Measurements from ENCODE around the gene RHBDD1.

RHBDD1 gene

DNA sequence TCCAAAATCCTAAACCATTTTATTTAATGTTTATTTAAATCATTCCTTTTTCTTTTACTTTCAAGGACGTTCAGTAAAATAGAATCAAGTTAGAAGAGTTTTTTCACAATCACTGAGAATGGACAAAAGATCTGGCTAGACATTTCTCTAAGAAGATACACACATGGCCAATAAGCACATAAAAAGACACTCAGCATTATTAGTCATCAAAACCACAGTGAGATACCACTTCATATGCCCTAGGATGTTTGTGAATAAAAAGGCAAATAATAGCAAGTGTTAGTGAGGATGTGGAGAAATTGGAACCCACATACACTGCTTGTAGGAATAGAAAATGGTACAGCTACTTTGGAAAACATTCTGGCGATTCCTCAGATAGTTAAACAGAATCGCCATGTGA, 76.1 kb downstream of the RHBDD1 start:
- no peak for FAIRE-seq
- no peak for DNase-seq (ENCODE audit: insufficient read length, low spot score)
- TF ChIP-seq, protein P1, sequence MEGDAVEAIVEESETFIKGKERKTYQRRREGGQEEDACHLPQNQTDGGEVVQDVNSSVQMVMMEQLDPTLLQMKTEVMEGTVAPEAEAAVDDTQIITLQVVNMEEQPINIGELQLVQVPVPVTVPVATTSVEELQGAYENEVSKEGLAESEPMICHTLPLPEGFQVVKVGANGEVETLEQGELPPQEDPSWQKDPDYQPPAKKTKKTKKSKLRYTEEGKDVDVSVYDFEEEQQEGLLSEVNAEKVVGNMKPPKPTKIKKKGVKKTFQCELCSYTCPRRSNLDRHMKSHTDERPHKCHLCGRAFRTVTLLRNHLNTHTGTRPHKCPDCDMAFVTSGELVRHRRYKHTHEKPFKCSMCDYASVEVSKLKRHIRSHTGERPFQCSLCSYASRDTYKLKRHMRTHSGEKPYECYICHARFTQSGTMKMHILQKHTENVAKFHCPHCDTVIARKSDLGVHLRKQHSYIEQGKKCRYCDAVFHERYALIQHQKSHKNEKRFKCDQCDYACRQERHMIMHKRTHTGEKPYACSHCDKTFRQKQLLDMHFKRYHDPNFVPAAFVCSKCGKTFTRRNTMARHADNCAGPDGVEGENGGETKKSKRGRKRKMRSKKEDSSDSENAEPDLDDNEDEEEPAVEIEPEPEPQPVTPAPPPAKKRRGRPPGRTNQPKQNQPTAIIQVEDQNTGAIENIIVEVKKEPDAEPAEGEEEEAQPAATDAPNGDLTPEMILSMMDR (IDR thresholded peaks at IDR 0.05; ENCODE audit: insufficient read depth, missing control alignments): no peak

DNA sequence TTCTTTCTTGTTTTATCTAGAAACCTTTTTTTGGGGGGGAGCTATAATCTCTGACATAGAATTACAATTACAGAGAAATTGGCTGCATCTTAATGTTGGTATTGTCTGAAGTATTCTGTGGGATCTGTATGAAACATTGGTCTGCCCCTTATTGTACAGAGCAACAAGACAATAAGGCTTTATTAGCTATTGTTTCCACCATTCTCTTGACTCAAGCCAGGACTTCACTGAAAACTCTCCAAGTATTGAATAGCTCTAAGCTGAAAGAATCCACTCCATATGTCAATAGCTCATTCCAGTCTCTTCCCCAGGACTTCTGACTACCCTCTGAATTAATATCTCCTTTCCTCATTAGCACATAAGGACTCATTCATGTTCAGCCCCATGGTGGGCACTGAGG, 77.8 kb downstream of the RHBDD1 start:
- TF ChIP-seq, protein P1 (IDR thresholded peaks at IDR 0.05; ENCODE audit: insufficient read depth, missing control alignments): no peak
- DNase-seq (ENCODE audit: insufficient read length, low spot score) (no peak), FAIRE-seq (no peak)

DNA sequence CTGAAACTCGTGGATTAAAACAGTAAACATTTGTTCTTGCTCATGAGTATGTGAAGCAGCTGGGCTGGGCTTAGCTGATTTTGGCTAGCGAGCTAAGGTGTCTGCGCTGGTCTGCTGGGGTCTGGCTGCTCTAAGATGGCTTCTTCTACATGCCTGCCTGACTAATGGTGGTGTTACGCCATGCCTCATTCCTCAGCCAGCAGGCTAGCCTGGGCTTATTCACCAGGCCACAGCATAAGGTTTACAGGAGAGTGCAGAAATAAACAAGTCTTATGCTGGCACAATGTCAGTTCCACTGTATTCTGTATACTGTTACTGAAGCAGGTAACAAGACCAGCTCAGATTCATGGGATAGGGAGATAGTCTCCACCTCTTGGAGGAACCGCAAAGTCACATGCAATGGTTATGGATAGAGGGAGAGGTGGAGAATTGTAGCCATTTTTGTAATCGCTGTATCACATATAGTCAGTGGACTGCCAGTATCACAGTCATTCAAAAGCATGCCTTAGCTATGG, 80.0 kb downstream of the RHBDD1 start:
- TF ChIP-seq, protein P1 (IDR thresholded peaks at IDR 0.05; ENCODE audit: insufficient read depth, missing control alignments): no peak
- DNase-seq (ENCODE audit: insufficient read length, low spot score) (no peak), FAIRE-seq (no peak)

DNA sequence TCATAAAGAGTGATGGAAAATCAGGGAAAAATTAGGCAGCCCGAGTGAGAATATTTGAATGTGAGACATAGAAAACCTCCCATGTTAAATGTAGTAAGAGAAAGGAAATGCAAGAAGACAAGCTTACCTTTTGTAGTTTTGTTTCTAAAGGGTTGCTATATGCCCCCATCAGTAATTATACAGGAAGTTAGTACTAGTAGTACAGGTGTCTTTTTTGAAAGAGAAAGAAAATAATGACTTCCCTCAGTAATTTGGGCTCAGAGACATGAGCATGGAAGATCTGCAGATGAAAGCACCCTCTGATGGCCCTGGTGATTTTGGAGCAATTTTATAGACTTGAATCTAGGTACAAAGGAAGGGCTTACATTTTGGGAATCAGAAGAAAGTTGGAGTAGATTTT, 80.8 kb downstream of the RHBDD1 start:
- FAIRE-seq (no peak), DNase-seq (ENCODE audit: insufficient read length, low spot score) (no peak)
- TF ChIP-seq, protein P1 (IDR thresholded peaks at IDR 0.05; ENCODE audit: insufficient read depth, missing control alignments): no peak

DNA sequence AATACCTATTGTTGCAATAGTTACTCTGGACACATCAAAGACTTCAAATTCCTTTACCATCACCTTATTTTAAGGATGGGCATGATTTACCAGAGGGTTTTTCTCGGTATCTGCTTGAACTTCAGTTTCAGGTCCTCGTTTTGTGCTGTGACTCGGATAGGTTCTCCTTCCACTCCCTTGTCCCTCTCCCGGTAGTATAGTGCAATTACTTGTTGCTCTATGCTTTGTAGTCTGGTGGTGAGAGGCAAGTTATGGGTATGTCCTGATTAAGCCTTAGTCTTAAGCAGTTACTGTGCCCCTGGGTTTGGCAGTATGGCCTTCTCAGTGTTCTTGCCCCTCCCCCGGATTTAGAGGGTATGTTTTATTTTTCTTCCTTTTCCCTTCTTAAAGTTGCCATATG, 96.6 kb downstream of the RHBDD1 start:
- FAIRE-seq (no peak), DNase-seq (ENCODE audit: insufficient read length, low spot score) (no peak)
- TF ChIP-seq, protein P1 (IDR thresholded peaks at IDR 0.05; ENCODE audit: insufficient read depth, missing control alignments): no peak

DNA sequence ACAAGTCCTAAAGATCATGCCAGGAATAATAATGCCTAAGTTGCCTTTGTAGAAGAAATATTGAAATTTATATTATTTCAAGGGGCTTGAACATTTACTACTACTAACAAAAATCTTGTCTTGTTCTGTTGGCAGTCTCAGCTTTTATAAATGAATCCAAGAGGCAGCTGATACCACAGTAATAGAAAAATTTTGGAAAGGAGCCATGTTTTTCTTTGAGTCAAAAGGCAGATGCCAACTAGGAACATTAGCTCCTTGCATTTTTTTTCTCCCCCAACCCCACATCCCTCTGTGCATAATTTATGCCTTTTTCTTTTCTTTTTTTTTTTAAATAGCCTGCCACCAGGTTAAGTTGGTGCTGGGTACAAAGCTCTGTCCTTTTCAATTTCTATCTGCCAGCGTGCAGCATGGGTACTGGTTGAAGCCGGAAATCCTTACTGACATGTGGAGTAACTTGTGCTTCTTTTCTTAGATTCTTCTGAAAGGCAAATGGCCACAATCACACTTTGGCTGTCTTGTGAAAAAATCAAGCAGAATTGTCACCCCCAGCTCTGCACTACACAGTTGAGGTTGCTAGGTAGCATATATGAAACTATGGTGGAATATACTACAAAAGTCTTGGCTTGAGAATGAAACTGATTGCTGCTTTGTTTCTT, 98.8 kb downstream of the RHBDD1 start:
- TF ChIP-seq, protein P1 (IDR thresholded peaks at IDR 0.05; ENCODE audit: insufficient read depth, missing control alignments): no peak
- FAIRE-seq (no peak), DNase-seq (ENCODE audit: insufficient read length, low spot score) (no peak)

DNA sequence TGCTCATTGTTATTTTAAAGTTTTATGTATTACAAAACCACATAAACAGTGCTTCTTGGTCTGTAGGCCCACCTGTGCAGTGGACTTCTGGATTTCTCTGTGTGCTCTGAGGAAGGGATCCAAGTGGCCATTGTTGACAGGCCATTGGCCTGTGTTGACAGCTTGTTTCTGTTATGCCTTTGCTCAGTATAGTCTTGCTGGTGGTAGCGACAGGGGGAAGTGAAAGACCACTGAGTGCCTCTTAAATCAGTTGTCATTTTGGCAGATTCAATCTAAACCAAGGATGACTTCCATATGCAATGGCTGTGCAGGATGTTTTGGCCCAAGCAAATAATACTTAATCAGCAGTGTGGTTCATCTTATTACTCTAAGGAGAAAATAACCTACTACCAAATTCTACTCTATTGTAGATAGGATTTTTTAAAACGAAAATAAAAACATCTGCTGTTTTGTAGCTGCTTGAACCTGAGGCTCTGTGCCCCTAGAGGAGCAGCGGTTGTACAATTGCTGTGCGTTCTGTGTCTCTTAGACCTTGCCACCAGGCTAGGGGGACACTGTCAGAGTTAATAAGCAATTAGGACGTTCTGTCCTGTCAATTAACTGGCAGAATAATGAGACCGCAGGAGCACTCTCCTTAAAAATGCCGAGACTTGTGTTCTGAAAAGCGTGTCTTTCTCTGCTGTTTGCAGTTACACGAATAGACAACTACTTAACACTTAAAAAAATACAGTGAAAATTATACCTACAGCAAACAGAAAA, 108.2 kb downstream of the RHBDD1 start:
- DNase-seq (ENCODE audit: insufficient read length, low spot score) (no peak), FAIRE-seq (no peak)
- TF ChIP-seq, protein P1 (IDR thresholded peaks at IDR 0.05; ENCODE audit: insufficient read depth, missing control alignments): no peak
